Activated CD4-positive, alpha-beta T cell treated with anti-CD3 and anti-CD28 coated beads for 4 hours (primary cell): ENCODE results near the gene MYH11.
"Not testable (repeated sequence)": the region's sequence is repeated elsewhere in the genome, so short reads cannot be mapped to it uniquely, and the experiment has no call there.

Experiments
- DNase-seq, 2 donors: peaks; one replicate each; pipeline ENCODE4 v3.0.0-alpha.2; 2020

Gene MYH11

DNA sequence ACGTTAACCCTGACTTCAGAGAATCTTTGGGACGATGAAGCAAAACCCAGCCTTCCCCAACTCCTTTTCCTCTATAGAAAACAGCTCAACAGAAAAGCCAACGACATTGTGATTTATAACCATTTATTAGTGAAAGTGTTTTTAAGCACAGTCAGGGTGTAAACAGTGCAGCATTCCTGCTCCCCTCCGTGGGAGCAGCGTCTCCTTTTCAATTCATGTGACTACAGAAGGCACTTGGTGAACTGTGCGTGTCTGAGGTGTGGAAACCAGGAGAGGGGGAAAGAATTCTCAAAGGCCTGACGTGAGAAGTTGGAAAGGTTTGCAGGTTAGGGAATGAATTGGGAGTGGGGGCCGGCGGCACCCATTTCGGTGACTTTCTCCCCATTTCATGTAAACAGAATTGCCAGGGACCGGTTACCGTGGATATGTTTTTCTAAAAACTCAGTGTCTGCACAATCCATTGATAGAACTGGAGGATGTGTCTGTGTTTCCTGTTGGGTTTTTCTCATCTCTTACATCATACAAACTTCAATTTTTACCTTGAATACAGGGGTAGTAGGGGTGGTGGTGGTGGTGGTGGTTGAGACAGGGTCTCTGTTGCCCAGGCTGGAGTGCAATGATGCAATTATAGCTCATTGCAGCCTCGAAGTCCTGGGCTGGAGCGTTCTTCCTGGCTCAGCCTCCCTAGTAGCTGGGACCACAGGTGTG is 153.6 kb downstream of the MYH11 start:
- DNase-seq = no peak

DNA sequence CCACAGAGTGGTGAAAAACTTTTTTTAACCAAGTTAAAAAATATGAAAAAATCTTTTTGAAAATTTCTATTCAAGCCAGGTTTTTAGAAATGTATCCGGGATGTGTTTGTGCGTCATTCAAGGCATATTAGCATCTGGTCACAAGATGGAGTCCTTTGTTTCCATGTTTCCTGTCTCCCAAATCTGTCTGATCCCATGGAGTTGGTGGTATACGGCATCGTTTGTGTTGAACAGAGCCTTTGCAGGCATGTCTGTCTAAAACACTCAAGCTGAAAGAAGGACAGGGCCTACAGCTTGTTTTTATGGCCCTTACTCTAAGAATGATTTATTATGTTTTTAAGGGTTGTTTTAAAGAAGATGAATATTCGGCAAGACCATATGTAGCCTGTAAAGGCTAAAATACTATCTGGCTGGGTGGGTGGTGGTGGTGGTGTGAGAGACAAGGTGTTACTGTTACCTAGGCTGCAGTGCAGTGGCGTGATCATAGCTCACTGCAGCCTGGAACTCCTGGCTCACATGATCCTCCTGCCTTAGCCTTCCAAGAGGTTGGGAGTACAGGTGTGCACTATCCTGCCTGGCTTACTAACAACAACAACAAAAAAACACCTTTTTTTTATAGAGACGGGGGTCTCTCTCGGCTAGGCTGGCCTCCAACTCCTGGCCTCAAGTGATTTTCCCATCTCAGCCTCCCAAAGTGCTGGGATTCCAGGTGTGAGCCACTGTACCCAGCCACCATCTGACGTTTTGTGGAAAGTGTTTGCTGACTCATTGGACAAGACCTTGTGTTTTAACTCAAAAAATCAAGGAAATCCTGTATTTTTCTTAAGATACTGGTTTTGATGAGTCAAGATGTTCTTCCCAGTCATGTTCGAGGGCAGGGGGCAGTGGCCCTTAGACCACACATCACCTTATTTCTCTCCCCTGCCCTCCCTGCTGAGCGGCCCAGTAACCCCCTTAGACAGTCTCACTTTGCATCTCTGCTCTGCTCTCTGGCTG is 154.6 kb downstream of the MYH11 start:
- DNase-seq = no peak

DNA sequence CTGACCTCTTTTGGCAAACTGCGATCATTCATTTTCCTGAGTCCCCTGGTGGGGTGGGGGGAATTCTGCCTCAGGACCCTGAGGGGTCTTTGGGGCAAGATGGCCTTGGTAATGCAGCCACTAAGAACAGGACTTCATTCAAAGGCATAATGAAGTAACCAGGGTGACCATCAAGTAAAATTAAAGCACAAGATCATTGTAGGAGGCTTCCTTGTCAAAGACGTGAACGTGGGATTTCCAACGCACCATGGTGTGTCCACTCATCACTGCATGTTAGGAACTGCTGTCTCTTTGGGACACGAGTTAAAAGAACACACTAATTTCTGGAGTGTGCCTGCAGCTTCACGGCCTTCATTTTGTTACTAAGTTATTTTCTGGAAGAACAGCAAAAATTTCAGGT is 155.5 kb downstream of the MYH11 start:
- DNase-seq = no peak

DNA sequence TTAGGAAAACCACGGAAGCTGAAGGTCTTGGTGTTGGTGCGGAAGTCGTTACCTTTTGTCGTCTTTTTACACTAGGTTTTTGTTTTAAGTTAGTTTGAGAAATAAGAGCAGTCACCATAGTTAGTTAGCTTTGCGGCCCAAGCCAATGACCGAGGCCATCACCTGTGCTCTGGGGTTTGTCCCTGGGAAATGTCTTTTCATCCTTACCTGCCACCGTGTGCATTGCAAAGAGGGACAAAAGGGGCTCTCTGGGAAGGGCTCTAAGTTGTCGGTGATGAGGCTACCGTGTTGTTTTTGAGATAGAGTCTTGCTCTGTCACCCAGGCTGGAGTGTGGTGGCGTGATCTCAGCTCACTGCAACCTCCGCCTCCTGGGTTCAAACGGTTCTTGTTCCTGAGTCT is 157.0 kb downstream of the MYH11 start:
- no peak for DNase-seq

DNA sequence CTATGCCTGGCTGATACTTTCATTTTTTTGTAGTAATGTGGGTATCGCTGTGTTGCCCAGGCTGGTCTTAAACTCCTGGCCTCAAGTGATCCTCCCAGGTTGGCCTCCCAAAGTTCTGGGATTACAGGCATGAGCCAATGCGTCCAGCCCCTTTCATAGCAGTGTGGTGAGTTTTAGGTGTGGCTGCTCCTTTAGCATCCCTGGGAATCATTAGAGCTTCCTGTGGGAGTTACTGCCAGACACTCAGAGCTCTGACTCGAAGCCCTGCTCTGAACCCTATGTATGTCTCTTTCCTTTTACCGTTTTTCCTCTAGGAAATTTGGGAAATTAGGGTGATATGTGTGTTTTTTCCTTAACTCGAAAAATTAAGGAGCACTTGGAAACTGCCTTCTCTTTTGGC is 162.3 kb downstream of the MYH11 start:
- no peak for DNase-seq

DNA sequence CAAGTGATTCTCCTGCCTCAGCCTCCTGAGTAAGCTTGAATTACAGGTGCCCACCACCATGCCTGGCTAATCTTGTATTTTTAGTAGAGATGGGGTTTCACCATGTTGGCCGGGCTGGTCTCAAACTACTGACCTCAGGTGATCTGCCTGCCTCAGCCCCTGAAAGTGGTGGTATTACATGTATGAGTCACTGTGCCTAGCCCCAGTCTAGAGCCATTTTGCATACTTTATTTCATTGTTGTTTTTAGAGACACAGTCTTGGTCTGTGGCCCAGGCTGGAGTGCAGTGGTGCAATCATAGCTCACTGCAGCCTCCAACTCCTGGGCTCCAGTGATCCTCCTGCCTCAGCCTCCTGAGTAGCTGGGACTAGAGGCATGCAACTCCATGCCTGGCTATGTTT is 164.3 kb downstream of the MYH11 start:
- DNase-seq = not testable (repeated sequence)

DNA sequence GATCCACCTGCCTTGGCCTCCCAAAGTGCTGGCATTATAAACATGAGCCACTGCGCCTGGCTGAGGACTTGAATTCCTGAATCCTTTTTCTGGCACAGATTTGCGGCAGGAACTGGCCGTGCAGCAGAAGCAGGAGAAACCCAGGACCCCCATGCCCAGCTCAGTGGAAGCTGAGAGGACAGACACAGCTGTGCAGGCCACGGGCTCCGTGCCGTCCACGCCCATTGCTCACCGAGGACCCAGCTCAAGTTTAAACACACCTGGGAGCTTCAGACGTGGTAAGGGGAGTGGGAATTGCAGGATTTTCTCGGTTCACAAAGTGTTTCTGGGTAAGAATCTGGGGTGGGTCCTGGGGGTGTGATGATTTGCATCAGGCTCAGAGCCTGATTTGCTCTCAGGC is 165.8 kb downstream of the MYH11 start:
- DNase-seq = no peak

DNA sequence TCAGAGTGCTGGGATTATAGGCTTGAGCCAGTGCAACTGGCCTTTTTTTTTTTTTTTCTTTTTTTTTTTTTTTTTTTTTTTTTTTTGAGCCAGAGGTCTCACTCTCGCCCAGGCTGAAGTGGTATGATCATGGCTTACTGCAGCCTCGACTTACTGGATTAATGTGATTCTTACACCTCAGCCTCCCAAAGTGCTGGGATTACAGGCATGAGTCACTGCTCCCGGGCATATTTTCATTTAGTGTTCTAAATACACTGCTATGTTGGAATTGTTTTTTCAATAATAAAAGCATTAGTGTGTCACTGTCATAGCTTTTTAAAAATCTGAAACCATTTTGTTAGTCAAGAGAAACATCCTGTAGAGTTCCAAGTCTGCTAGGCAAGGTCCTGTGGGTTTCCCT is 166.5 kb downstream of the MYH11 start:
- DNase-seq = no peak

DNA sequence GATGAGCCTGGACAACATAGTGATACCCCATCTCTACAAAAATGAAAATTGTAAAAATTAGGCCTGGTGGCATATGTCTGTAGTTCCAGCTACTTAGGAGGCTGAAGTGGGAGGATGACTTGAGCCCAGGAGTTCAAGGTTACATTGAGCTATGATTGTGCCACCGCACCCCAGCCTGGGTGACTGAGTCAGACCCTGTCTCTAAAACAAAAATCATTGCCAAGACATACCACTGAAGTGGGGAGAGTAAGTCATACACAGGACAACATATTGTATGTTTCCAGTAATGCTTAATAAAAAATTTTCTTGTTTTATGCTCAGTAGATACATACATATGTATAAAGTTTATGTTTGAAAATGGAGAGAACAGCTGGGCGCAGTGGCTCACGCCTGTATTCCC is 167.5 kb downstream of the MYH11 start:
- no peak for DNase-seq

DNA sequence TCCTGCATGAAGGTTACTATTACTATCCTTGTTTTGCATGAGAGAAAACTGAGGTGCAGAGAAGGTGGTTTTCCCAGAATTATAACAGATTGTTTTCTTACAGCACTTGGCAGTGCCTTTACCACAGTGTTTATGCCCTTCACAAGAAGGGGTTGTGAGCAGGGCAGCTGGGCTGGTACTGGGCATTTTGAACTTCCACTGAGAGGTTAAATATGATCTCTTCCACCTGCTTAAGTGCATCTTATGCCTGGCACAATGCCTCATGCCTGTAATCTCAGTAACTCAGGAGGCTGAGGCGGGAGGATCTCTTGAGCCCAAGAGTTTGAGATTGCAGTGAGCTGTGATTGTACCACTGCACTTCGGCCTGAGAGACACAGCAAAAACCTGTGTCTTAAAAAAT is 170.5 kb downstream of the MYH11 start:
- DNase-seq = no peak

DNA sequence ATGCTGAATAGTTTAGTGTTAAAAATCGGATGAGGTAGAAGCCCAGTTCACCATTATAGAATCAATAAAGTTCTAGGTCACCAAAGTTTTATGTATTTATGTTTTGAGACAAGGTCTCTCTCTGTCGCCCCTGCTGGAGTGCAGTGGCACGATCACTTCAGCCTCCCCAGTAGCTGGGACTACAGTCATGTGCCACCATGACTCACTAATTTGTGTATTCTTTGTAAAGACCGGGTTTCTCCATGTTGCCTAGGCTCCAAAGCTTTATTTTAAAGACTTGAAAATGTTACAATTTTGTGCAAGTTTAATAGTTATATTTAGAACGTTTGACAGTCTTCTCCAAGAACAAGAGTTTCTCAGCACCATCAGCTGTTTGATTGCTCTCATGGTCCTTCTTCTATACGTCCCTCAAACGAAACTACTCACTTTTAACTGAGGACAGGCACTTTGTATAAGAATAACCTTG is 174.7 kb downstream of the MYH11 start:
- DNase-seq = peak; percentile 18 to 30

DNA sequence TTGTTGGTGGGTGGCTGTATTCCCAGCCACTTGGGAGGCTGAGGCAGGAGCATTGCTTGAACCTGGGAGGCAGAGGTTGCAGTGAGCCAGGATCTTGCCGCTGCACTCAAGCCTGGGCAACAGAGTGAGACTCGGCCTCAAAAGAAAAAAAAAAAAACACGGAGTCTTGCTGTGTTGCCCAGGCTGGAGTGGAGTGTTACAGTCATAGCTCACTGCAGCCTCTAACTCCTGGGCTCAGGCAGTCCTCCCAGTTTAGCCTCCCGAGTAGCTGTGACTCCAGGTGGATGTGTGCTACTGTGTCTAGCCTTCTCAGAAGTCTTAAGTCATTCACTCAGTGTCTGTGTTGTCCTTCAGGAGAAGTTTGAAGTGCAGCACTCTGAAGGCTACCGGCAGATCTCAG is 179.4 kb downstream of the MYH11 start:
- no peak for DNase-seq

DNA sequence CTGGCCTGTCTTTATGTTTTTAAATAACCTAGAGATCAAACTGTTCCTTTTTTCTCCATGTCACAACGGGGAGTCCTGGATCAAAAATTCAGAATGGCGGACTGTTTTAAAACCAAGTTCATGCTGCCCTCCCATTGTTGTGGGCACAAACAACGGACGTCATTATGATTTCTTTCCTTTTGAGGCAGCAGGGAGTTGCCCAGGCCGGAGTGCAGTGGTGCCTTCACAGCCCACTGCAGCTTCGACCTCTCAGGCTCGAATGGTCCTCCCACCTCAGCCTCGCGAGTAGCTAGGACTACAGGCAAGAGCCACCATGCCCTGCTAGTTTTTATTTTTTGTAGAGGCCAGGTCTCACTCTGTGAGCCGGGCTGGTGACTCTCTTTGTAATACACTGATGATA is 180.3 kb downstream of the MYH11 start:
- no peak for DNase-seq

DNA sequence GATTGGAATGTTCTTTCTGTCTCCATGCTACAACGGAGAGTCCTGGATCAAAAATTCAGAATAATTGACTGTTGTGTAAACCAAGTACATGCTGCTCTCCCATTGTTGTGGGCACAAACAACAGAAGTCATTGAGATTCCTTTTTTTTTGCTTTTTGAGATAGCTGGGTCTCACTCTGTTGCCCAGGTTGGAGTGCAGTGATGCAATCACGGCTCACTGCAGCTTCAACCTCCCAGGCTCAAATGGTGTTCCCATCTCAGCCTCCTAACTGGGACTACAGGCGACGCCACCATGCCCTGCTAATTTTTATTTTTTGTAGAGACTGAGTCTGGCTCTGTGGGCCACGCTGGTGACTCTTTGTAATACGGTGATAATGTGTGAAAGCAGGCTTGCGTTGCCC is 182.3 kb downstream of the MYH11 start:
- DNase-seq = no peak

DNA sequence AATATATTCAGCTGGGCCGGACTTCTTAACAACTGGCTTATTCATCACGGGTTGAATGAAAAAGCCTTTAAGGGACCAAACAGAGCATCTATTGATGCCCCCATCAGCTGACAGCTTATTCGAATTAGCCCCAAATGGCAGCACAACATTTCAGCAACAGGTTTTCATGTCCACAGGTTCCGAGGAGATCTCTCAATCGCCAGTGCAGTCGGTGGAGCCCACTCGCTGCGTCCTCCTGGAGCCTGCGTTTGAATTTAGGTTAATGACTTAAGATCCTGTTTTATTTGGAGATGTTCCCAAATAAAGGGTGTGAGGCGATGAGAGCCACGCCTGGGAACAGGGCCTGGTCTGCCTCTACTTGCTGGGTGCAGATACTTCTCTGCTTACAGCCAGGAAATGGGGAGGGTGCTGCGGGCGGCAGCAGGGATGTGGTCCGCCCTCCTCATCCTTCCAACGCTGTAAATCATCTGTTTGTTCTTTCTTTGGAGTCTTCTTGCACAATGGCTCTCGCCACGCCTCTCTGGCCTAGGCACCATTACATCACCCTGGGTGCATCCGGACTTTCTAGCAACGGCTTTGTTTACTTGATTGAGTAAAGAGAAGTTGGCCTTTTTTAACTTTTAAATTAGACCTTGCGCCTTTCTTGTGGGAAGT is 184.2 kb downstream of the MYH11 start:
- peak; percentile 53 to 56 for DNase-seq

DNA sequence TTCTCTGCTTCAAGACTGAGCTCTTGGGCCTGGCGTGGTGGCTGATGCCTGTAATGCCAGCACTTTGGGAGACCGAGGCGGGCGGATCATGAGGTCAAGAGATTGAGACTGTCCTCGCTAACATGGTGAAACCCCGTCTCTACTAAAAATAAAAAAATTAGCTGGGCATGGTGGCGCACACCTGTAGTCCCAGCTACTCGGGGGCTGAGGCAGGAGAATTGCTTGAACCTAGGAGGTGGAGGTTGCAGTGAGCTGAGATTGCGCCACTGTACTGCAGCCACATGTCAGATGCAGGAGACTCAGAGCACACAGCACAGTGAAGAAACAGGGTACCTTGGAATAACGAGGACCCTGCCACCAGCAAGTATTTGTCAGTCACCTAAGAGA is 184.7 kb downstream of the MYH11 start:
- not testable (repeated sequence) for DNase-seq

DNA sequence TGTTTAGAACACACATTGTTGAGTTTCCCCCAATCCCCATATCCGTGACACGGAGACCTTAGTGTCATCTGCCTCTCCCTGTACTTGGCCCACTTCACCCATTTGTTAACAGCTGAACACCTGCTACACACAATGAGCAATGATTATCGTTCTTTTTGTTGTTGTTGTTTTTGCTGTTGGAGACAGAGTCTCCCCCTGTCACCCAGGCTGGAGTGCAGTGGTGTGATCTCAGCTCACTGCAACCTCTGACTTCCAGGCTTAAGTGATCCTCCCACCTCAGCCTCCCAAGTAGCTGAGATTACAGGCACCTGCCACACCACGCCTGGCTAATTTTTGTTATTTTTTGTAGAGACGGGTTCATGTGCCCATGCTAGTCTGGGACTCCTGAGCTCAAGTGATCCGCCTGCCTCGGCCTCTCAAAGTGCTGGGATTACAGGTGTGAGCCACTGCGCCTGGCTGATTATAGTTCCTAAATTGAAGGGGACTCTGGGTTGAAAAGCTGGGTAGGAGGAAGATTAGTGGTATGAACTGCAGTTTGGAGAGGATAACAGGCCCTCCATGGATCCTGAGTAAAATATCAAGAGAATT is 185.2 kb downstream of the MYH11 start:
- DNase-seq = no peak

DNA sequence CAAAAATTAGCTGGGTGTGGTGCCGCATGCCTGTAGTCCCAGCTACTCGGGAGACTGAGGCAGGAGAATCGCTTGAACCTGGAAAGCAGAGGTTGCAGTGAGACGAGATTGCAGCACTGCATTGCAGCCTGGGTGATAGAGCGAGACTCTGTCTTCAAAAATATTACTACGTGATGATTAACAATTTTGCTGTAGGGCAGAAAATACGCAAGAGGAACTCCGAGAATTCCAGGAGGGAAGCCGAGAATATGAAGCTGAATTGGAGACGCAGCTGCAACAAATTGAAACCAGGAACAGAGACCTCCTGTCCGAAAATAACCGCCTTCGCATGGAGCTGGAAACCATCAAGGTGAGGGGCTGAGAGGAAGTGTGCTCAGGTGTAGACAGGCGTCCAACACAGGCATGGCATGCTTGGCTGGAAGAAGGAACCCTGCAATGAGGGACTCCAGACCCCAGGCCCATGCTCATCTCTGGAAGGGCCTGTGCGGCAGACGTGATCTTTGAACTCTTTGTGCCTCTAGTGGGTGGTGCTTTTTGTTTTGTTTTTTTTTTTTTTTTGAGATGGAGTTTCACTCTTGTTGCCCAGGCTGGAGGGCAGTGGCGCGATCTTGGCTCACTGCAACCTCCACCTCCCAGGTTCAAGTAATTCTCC is 189.6 kb downstream of the MYH11 start:
- no peak for DNase-seq

DNA sequence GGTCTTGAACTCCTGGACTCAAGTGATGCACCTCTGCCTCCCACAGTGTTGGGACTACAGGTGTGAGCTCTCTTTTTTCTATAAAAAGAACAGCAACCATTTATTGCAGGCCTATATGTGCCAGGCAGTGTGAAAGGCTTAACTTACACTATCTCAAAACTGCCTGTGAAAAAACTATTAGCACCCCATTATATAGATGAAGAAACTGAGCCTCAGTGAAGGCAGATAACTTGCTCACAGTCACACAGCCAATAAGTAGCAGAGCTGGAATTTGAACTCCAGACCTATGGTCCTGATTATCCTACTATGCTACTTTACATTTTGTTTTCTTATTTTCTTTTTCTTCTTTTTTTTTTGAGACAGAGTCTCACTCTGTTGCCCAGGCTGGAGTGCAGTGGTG is 191.7 kb downstream of the MYH11 start:
- no peak for DNase-seq

DNA sequence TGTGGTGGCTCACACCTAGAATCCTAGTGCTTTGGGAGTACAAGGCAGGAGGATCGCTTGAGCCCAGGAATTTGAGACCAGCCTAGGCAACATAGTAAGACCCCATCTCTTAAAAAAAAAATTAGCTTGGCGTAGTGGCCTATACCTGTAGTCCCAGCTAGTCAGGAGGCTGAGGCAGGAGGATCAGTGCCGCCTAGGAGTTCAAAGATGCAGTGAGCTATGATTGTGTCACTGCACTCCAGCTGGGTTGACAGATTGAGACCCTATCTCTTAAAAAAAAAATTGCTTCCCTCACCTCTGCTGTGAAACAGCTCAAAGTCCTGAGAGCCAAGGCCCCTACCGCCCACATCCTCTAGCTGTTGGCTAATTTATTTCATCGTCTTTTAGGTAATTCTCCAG is 196.6 kb downstream of the MYH11 start:
- DNase-seq = no peak

DNA sequence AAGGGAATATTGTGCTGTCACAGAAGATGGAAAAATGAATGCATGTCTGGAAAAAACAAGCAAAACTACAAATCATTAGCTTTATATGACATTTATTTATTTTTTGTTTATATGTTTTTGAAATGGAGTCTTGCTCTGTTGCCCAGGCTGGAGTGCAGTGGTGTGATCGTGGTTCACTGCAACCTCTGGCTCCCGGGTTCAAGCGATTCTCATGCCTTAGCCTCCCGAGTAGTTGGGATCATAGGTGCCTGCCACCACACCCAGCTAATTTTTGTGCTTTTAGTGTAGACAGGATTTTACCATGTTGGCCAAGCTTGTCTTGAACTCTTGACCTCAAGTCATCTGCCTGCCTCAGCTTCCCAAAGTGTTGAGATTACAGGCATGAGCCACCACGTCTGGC is 198.3 kb downstream of the MYH11 start:
- no peak for DNase-seq

DNA sequence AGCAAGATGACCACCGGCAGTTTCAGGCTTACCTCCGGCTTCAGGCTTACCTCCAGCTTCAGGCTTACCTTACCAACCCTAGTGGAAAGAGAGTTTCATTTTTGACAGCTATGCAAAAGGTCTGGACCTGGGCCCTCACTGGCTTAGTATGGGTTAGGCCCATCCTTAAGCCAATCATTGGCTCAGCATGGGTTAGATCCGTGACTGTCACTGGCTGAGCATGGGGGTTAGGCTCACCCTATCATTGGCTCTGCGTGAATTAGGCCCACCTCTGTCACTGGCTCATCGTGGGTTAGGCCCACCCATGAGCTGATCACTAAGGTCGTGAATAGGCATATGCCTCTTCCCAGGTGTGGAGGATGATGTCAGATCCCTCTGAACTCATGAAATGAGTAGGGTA is 198.7 kb downstream of the MYH11 start:
- no peak for DNase-seq

DNA sequence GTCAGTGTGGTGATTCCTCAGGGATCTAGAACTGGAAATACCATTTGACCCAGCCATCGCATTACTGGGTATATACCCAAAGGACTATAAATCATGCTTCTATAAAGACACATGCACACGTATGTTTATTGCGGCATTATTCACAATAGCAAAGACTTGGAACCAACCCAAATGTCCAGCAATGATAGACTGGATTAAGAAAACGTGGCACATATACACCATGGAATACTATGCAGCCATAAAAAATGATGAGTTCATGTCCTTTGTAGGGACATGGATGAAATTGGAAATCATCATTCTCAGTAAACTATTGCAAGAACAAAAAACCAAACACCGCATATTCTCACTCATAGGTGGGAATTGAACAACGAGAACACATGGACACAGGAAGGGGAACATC is 201.3 kb downstream of the MYH11 start:
- DNase-seq = not testable (repeated sequence)
